ENCODE data around the gene FBXW9.
A peak's percentile ranks its signal among the peaks of the same experiment; 100 is the strongest.
"Not testable (repeated sequence)": the region's sequence is repeated elsewhere in the genome, so short reads cannot be mapped to it uniquely, and the experiment has no call there.

Gene FBXW9

GRCh38 chr19:12647490-12648071 lies 48.9 kb downstream of the FBXW9 start:
- DNase-seq: peak; percentile 39

- no peak for DNase-seq
Measured at GRCh38 chr19:12647047-12647446, 49.4 kb downstream of the FBXW9 start.

GRCh38 chr19:12646551-12646950 lies 49.9 kb downstream of the FBXW9 start:
- no peak for DNase-seq

- not testable (repeated sequence) for DNase-seq
Measured at GRCh38 chr19:12643716-12644115, 52.7 kb downstream of the FBXW9 start.

- no peak for DNase-seq
Measured at GRCh38 chr19:12642506-12642905, 53.9 kb downstream of the FBXW9 start.

- DNase-seq: no peak
Measured at GRCh38 chr19:12641456-12641855, 55.0 kb downstream of the FBXW9 start.

GRCh38 chr19:12639901-12640613 lies 56.4 kb downstream of the FBXW9 start:
- peak; percentile 87 for DNase-seq
